UCSD-AML1 (cell line): ENCODE results near the gene HRH4.

ENCODE experiments used
- DNase-seq: peaks from one replicate; lab custom pipeline; 2025; ENCODE audit not compliant: unreplicated experiment; lab: John Stamatoyannopoulos, UW

HRH4 gene

DNA sequence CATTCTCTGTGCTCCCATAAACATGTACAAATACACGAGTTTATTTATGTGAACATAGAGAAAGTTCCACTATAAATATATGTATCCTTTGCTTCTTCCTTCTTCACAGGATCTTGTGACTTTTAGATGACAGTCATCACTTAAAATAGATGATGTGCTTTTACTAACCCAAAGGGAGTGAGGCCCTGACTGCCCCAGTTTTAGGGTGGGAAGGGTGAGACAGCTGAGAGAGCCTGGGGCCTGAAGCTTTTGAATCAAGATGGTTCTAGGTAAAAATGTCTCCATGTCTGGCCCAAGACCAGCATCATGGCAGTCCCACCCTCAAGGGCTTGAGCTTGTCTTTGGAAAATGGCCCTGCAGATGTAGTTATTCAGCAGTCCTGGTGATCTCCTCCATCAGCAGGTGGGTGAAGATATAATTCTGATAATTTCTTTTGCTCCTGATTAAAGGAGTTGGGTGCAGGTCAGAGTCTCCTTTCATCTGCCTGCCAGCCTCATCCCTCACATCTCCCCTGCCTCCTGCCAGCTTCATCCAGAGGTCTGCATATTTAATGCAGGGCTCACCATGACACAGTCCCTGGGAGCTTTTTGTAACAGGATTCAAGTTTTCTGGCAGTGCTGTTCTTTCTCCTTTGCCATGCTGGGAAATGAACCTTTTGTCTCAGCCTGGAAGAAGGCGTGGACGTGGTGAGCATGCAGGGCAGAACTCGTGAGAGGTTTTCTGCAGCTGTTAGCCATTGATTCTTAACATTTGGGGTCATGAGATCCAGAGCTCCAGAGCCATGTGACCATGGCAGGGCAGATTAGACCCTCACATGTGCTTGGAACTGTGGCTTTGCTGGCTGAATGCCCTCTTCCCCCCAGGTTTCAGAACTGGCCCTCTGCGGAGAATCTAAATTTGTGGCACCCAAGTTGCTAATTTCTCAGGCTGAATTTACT lies 2.7 kb downstream of the HRH4 start:
- DNase-seq, result no peak

DNA sequence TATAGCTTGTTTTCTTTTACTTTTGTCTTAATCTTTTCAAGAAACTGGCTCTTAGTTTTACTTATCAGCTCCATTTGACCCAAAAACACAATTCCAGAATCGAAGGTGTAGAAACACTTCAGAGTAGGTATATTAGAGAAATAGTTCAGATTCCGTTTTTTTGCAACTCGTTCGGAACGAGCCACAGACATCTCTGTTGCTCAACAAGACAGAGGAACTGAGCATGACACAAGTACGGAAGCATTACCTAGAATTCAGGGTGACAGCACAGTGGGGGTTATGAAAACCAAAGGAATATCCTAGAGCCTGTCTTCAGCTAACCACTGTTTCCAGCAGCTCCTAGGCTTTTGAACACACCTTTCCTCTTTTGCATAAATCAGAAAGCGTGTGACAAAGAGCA lies 5.0 kb downstream of the HRH4 start:
- DNase-seq, result no peak

DNA sequence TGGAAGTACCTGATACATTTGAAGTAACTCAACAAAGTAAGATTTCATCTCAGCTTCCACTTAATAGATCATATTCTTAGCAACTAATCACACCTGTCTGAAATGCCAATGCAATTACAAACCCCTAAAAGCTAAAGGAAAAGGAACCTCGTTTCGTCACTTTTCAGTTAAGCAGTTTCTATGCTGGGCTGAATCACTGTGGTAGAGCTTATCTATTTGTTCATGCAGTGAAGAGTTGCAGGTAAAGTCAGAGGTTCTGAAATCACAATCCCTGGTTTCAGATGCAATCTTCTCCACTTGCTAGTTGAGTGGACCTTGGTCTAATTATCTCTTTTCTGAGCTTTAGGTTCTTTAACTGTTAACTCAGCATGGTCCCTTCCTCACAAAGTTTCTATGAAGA lies 6.3 kb downstream of the HRH4 start:
- DNase-seq, result no peak

DNA sequence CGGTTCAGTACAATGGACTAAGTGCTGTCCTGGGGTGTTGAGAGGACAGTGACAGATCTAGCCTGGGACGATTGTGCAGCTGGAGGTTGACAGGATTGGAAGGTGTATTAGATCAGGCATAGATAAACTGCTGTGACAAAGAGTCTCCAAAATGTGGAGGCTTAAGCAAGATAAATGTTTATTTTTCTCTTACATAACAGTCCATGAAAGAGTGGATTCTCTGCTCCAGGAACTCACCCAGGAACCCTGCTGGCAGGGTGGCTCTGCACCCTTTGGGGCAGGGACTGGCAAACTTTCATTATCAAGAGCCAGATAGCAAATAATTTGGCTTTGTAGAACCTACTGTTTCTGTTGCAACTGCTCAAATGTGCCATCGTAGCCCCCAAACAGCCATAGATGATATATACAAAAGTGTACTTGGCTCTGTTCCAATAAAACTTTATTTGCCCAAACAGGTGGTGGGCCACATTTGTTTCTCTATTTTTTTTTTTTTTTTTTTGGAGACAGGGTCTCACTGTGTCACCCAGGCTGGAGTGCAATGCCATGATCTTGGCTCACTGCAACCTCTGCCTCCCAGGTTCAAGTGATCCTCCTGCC lies 9.7 kb downstream of the HRH4 start:
- no peak for DNase-seq

DNA sequence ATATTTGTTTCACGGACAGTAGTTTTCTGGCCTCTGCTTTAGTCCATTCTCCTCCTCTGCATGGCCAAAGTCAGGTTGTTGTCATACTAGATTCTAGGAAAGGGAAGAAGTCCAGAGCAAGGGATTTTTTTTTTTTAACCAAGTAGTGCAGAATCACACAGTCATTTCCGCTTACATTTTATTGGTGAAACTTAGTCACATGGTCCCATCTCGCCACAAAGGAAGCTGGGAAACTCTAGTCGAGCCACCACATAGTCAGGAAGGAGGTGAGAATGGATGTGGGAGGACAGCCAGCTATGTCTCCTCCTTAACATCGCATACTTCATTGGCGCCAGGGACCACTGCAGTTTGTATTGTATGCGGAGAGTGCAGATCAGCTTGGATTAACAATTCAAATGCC lies 10.4 kb downstream of the HRH4 start:
- DNase-seq, result no peak

DNA sequence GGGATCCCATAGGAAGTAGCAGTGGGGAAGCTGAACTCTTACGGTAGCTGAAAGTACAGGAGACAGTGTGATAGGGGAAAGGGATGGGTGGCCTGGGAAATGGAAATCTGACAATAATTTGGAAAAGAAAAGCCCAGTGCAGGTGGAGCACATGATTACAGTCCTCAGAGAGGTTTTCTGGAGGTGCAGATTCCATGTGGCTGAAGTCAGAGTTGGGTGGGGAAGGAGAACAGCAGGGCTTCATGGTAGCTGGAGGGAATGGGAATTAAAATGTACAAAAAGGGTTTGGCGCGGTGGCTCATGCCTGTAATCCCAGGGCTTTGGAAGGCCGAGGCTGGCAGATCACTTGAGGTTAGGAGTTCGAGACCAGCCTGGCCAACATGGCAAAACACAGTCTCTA lies 12.2 kb downstream of the HRH4 start:
- DNase-seq, result no peak

DNA sequence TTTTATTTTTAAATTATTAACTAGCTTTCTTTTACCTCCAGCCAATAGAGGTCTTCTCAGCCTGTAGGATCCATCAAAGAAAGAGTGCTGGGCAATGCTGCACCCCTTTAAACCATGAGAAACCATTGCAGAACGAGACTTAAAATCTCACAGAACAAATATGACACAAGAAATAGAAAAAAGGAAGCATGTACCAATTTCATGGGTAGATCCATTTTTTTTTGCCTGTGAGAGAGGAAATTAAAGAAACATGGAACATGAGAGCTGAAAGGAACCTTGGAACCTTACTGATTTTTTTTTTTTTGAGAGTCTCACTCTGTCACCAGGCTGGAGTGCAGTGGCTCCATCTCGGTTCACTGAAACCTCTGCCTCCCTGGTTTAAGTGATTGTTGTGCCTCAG lies 14.0 kb downstream of the HRH4 start:
- no peak for DNase-seq

DNA sequence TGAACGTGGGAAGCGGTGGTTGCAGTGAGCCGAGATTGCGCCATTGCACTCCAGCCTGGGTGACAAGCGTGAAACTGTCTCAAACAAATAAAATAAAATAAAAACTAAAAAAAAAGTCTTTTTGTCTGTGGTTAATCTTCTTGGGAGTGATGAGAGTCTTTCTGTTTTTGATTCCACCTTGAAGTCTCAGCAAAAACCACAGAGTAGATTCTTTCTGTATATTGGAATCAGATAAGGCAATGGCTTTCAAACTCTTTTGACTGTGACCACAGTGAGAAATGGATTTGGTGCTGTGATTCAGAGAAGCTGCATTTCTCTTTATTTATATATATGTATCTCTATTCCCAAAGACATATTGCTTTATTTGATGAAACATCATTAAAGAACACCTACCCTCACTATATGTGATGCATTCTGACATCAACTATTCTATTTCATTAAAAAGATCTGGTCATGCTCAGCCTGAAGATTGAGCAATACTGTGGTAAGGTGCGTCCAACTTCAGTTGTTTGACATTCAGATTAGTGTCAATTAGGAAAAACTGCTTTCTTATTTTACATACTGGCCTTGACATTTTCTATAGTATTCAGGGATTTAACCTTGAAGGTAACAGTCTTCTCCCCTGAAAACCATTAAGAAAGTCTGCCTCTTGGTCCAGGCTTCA lies 15.6 kb downstream of the HRH4 start:
- no peak for DNase-seq

DNA sequence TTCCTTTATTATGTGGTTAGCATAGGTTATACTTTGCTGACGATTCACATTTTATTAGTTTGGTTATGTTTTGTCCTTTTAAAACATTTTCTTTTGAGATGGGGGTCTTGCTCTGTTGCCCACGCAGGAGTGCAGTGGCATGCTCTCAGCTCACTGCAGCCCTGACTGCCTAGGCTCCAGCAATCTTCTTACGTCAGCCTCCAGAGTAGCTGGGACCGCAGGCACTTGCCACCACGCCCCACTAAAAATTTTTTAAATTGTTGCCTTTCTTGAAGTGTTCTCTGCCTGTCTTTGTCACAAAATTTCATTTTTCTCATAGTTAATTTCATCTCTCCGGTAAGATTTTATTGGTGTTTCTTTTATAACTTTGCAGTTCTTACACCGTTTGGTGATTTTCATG lies 18.9 kb downstream of the HRH4 start:
- DNase-seq, result no peak

DNA sequence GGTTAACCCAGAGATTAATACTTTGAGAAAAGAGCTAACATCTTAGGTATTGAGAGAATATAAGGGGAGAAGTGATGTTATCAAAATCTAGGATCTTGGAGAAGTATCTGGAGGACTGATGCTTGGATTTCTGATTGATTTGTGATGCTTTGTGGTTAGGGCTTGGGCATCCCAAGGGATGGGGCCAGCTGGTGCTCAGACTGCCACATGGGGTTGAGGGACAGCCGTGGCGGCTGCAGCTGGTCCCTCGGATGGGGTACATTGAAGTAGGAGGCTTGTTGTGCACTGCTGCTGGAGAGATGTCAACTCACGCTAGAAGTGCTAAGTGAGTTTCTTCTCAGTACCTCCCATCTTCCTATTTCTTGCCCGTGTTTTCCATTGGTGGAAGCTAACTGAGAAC lies 22.4 kb downstream of the HRH4 start:
- DNase-seq, result no peak

DNA sequence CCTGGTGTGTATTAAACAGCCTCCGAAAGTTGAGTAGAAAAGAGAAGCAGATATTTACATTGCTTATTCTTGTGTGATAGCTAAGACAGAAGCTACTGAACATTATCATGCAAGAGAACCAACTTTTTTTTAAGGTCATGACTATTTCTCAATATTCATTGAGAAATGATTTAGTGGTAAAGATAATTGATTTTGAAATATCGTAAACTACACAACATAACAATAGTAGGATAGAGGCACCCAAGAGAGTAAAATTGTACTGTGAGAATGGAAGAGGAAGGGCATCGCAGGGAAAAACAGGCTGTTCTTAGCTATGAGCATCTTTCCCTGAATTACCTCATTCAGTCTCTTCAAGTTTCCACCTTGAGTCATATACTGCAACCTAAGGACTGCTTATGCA lies 25.2 kb downstream of the HRH4 start:
- DNase-seq, result no peak

DNA sequence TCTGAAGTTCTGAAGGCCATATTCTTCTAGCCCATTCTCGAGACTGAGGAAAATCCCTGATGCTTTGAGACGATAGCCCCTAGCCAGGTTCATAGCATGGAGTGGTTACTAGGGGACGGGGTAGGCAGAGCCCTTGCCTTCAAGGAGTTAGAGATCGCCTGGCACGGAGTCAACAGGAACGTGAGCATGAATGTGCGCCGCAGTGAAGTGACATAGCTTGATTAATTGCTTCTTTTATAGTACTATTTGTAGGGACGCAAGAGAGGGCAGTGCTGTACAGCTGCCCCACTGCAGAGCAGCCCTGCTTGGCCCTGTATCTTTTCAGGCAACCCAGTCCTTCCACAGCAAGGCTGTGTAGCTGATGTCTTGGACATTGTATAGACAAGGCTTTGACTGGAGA lies 26.2 kb downstream of the HRH4 start:
- no peak for DNase-seq

DNA sequence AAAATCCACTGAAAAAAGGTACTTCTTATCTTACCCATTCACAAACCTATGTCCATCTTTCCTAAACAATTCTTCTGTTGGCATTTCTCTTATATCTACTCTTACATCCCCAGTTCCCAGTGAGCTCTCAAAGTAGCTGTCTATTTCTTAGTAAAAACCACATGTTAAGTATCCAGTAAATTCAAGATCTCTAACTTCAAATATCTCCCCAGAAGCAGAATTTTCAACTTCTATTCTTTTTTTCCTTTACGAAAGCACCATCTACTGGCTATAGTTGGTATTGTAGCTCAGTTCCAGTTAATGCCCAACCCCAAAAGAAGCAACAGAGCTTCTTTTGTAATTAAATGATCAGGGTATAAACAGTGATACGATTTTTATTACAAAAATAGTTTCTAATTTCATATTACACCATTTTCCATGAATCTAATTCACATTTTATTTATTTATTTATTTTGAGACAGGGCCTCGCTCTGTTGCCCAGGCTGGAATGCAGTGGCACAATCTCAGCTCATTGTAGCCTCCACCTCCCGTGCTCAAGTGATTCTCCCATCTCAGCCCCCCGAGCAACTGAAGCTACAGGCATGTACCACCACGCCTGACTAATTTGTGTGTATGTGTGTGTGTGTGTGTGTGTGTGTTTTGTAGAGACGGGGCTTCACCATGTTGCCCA lies 28.5 kb downstream of the HRH4 start:
- no peak for DNase-seq

DNA sequence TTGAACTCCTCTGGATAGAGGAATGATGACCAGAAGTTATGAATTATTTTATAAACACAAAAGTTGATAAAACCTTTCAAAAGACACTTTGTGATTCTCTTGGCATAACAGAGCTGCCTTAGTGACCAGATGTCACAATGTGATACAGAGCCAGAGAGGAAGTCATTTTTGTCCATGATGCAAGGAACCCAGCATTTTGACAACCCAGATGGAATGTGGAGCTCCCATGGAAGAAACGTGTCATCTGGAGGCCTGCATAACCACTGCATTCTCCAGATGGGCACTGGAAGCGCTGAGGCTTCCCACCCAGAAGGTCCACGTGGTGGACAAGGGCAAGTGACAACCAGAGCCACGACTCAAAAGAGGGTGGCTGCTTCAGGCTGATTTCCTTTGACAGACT lies 30.1 kb downstream of the HRH4 start:
- DNase-seq, result peak; percentile 28

DNA sequence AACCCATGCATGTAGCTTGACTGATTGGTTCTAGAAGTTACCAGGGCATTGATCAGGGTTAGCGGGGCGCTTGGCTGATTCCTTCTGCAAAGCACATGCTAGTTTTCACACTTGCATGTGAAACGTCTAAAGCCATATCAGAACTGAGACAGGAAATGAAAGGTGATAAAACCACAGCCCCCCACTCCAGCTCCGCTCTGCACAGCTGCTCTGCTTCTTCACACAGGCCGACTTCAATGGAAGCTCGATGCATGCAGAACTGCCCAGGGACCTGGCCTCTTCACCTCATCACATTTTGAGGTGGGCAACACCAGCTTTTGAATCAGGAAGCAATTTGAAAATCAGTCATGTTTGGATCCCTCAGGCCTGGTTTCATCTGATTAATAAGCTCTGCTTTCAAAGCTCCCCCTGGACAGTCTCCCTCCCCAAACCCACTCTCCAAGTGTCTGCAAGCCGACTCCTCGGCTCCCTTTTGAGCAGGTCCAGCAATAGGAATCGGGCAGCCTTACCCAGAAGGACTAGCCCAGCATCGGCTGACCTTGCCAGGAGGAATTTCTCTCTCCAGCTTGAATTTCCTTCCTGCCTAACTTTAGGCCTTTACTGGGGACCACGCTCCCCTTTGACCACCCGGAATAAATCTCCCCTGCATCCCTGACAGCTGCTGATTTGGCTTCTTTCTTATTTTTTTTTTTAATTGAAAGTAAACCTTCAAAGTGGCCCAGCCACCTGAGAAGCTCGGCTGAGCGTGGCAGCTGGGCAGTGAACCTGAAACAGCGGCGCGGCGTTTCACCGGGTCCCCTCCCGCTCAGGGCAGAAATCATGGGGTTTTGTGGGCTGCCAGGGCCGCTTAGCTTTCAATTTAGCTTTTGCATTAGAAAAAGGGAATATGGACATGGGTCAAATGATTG lies 31.7 kb downstream of the HRH4 start:
- DNase-seq, result no peak

DNA sequence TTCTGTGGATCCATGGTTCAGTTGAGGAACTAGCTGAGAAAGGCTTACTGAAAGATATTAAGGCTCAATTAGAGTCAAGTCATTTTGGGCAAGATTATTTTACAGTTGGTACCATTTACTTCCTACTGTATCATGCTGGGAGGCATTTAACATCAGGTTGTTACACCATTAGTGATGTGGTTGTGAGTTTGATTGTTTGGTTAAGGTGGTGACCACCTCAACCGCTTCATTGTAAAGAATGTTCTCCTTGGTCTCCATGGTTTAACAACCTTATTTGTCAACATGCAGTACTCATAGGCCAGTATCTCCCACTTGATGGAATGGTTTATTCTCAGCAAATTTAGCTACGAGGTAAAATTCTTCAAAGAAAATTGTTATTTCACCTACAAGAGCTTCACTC lies 34.1 kb downstream of the HRH4 start:
- DNase-seq, result no peak

DNA sequence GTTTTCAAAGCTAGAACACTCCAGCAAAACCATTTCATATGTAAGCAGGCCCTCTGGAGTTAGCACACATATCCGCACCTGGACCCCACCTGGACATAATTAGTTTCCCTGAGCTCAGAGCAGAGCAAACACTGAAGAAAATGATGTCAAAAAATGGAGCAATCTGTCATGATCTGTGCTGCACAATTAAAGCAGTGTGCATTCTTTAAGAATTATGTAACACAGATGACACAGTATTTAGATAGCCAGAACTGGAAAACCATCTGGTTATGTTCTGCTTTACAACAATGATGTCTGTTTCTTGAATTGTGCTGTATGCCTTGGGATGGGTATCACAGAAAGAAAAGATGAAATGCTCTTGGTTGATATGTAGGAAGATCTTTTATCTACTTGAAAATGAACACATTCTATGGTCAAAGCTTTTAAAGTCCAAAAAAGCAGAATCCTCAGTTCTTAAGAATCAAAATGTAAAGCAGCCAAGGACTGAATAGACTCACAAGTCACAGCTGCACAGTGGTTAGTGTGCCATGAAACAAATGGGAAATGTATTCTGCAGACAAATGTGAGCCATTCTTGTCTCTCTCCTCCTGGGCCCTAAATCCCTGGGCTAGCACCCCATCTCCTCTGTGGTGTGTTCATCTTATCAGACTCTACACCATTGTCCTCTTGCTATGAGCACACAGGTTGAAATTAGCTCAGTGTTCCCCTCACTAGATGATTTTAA lies 36.8 kb downstream of the HRH4 start:
- no peak for DNase-seq

DNA sequence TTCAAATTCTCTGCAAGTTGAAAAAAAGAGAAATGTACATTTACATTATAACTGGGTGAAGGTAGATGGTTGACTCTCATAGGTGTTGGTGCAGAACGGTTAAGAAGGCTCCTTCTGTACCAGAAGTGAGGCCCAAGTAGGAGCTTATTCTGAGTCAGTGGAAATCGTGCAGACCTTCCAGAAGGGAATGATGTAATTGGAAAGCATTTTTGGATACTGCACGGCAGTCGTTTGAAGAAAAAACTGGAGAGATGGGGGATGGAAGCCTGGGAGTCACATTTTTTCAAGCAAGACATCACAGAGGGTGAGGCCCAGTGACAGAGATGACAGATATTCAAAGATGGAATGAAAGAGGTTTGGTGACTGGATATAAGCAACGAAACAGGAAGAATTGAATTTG lies 39.4 kb downstream of the HRH4 start:
- no peak for DNase-seq

DNA sequence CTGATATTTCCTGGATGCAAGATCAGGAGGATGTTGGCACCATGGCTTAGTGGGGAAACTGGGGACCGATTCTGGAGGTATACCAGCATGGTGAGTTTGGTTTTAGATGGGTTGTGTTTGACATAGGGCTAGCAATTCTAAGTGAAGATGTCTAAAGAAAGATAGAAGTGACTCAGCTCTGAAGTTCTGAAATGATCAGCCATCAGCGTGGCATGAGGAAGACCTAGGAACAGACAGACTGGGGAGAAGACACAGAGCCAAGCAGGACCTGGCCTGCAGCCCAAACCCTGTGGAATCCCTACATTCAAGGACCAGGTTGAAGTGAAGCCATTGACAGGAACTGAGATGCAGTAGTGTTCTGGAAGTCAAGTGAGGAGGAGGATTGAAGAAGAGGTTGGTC lies 39.8 kb downstream of the HRH4 start:
- DNase-seq, result no peak

DNA sequence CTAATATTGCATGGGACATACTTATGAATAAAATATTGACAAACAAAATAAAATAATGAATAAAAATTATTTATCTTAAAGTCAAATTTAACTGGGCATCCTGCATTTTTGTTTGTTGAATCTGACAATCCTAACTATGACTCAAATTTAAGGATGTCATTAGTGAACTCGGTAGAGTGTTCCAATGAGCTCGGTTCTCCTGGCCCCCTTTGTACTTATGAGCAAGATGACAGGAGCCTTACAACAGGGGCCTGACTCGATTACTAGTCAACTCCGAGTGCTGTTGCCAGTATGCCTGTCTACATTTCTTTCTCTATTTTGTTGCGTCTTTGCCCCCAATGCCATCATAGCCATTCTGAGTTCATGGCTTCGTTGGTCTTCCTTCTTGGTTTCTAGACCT lies 40.3 kb downstream of the HRH4 start:
- no peak for DNase-seq
